Activated CD8-positive, alpha-beta memory T cell treated with anti-CD3 and anti-CD28 coated beads for 1 hour (primary cell): Measurements from ENCODE around the gene COL23A1.

Source experiments
- DNase-seq, 2 donors: peaks; one replicate each; pipeline ENCODE4 v3.0.0-alpha.2; 2020; ENCODE audit warnings: low read depth in 1 of 2; ENCODE audit errors: extremely low read depth in 1 of 2

COL23A1 gene

DNA sequence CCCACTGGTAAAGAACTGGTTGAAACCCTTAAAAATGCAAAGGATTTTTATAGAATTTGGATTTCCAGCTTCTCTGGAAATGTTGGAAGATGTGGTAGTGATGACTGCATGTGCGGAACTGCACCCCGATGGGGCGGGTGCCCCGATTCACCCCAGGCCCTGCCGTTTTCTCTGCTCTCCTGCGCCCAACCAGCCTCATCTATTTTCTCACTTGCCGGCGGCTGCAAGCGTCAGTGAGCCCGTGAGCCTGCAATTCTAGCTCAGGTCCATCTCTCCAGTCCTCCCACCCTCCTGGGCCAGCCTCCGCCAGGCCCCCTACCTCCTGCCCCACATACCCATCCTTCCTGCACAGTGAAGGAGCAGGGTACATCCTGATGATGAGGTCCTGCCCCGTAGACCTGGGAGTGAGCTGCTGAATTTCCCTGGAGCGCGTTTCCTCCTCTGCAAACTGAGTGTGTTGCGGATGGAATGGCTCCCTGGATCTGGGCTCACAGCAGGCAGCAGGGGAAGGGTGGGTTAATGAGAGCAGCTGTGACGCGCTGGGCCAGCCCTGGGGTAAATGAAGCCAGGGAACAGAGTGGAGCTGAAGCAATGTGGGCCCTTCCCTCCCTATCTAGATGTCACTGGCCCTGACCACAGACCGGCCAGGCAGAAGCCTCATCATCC lies 311.7 kb downstream of the COL23A1 start:
- DNase-seq = no peak

DNA sequence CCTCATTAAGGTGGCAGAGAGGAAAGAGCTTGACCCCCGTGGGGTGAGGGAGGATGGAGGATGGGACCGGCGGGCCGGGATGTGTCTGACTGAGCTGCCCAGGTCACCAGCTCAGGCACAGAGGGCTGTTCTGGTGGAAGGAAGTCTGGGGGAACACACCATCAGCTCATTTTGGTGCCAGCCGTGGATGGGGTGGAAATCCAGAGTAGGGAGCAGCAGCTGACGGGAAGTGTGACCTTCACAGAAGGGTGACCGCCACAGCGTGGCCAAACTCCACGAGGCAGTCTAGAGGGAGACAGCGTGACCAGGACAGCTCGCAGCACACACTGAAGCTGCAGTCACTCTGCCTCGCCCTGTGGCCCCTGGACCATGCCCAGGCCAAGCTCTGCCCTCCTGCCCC lies 312.3 kb downstream of the COL23A1 start:
- DNase-seq = no peak

DNA sequence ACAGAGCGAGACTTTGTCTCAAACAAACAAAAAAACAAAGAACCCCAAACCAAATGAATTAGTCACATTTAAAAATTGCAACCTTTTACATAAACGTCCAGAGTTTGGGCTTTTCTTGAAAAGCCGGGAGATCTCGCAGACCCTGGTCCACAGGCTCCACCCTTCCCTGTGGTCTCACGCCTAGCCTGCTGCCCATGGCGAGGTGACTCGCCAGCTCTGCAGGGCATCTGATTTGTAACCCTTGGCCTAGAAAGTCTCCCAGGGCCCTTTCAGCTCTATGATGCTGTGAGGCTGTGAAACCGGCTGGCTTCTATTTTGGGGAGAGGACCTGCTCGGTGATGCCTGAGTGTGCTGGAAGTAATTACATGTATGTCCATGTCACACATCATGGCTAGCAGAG lies 312.8 kb downstream of the COL23A1 start:
- DNase-seq = no peak

DNA sequence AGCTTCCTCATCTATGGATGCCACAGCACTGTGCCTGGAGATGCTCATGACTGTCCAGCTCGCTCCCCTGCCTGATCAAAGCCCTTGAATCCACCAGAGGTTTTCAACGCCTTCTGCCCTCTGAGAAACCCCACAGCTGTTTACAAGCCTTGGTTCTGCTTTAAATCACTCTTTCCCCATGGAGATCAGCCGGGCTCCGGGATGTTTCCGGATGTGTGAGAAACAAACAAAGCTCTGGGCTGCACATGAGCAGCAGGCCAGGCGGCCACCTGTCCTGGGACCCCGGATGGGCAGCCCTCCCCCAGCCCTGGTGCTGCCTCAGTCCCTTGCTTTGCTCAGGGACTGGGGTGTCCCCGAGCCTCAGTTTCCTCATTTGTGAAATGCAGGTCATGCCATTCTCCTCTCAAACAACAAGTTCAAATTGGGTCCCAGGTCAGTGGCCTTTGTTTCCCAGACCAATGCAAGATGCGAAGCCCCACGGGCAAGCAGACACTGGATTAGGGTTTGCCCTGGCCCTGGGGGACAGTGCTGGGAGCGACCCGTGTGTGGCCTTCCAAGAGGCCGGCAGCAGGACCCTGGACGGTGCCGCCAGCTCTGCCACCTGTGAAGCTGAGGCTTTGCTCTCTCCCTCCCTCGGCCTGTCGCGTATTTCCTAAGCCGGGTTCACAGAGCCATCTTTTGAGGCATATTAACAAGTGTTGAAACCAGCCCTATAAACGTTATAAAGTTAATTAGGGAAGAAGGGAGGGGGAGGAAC lies 315.2 kb downstream of the COL23A1 start:
- no peak for DNase-seq

DNA sequence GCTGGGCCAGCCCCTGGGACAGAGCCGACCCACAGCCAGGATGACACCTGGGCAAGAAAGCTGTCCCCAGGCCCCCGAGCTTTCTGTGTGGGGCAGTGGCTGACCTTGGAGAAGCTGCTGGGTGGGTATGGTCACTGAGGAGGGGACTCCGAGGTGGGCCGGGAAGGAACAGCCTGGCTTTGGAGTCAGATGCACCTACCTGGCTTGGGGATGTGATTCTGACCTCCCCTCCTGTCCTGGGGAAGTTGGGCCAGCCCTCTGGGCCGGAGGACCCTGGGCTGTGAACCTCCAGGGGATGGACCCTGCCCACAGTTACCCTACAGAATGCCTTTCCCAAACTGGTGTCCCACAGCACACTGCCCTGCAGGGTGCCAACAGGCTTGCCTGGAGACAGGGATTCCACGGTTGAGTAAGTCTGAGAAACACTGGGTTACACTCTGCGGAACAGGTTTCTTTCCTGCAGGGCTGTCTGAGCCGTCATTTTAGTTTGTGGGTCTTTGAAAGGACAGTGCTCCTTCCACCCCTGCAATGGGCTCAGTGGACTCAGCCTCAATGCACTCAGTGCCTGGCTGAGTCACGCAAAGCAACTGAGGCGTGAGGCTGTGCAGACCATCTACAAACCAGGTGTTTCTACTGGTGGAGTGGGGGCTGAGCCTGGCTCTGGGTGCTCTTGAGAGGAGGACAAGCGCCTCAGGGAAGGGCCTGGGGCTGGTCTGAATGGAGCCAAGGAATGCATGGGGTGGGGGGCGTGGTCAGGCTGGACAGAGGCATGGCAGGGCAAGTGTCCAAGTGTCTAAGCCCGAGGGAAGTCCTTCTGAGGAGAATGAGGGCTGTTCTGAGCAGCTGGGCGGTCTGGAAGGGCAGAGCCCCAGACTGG lies 316.3 kb downstream of the COL23A1 start:
- no peak for DNase-seq

DNA sequence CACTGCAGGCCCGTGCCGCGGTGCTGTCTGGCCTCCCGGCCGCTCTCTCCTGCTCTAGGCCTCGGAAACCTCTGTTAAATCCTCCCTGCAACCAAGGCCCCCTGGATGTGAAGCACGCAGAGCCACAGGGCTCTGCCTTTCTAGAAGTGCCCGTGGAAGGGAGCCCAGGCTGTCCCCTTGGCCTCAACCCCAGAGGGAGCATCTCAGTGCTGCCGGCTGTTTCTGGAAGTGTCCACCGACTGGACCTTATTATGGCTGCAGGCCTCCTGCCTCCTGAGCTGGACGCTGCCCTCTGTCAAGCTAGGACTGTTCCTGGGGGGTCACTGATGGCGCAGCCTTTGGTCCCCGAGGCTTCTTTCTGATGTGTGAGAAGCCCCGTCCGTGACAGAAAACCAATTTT lies 317.2 kb downstream of the COL23A1 start:
- DNase-seq = no peak

DNA sequence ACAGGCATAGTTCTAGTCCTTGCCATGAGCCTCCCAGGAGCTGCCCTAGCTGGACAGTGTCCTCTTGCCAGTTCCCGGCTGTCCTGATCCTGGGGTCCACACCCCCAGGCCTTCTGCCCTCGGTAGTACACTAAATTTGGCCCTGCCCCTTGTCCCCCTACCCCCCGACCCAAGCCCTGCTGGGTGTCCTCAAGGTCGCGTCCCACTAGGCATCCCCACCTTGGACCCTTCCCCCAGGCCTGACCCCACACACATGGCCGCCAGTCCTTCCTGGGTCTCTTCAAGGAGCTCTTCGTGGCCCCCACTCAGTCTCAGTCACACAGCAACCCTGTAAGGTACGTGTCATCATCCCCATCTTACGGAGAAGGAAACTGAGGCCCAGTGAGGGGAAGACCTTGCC lies 317.6 kb downstream of the COL23A1 start:
- DNase-seq = no peak

DNA sequence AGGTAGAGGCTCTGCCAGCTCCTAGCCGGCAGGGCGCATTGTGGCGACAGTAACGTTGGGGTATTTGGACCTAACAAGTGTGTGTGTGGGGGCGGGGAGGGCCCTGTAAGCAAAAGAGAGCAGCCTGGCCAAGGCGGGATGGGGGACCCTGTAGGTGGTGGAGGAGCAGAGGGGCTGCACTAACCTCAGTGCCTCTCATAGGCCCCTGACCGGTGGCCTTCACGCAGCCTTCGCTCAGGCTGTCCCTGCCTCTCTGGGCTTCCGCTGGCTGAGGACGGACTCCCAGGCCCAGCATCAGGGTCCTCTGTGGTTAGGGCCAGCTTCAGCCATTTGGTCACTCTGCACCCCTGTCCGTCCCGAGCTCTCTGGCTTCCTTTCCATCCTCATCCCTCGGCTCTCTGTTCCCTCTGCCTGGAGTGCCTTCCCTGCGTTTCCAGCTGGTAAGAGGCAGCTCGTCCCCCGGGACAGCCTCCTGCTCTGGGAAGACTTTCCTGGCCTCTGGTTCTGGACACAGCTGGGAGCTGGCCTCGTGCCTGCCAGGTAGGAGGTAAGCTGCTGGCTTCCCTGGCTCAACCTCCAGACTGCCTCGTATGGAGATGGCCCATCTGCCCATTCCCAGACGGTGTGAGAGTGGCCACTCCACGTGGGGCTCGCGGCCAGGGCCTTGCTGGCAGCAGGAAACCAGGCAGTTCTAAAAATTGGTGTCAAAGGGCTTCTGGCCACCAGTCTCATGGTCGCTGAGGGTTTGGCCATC lies 318.3 kb downstream of the COL23A1 start:
- DNase-seq = no peak

DNA sequence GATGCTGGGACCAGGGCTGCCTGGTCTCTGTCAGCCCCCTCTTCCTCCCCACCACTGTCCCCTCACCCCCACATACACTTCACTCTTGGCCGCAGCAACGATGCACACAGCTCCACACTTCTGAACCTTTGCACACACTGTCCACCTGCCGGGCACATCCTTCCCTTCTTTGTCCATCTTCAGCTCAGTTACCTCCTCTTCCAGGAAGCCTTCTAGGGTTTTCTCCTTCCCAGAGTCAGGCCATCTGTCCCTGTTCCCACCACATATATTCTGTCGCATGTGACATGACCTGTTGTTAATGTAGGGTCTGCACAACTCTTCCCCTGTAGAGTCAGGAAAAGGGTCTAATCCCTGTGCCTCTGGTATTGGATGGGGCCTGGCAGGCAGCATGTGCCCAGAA lies 319.0 kb downstream of the COL23A1 start:
- DNase-seq = no peak

DNA sequence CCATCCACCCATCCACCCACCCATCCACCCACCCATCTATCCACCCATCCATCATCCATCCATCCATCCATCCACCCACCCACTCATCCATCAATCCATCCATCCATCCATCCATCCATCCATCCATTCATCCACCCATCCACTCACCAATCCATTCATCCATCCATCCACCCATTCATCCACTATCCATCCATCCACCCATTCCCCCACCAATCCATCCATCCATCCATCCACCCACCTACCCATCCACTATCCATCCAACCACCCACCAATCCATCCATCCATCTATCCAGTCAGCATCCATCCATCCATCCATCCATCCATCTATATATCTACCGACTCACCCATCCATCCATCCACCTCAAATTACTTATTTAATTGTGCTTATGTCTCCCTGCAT lies 320.7 kb downstream of the COL23A1 start:
- no peak for DNase-seq

DNA sequence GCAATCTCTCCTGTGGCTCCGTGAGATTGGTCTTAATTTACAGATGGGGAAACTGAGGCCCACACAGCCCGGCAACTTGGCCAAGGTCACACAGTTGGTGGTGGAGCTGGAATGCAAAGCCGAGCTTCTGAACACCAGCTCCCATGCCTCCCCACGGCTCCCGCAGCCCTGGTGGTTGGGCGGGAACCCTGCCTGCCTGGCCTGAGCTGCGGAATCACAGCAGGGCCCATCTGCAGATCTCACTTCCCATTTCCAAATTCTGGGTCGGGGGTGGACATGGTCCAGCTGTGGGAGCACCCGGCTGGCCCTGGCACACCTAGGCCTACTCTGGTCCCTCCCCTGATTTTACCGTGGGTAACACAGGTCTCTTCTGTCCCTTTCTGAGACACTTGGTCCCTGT lies 322.3 kb downstream of the COL23A1 start:
- no peak for DNase-seq

DNA sequence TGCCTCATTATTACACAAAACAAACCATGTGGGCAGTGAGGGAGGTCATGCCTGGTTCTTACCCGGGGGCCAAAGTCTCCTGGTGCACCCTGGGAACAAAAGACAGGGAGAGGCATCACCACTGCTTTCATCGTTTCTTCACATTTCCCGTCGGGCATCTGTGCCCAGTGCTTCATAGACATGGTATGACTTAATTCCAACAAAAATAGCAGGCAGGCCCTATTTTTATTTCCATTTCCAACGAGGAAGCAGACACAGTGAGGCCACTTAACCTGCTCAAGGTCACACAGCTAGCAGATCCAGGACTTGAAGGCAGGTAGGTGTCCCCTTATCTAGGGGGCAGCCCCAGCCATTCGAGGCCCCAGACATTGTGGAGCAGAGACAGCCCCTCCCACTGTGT lies 322.9 kb downstream of the COL23A1 start:
- no peak for DNase-seq

DNA sequence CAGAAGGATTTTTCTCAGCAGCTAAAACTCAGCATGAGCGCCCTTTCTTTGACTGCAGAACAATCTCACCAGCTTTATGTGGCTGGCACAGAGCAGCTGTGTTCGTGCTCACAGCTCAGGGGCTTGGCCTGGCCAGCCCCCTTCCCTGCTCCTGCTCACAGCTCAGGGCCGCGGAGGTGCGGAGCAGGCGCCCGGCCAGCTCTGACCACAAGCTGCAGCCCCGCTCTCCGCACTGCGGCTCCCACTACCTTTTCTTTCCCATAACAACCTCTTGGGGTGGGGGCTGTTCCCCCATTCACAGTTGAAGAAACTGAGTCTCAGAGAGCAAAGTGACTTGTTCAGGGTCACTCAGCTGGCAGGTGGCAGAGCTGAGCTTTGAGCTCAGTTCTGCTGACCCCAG lies 323.6 kb downstream of the COL23A1 start:
- DNase-seq = no peak

DNA sequence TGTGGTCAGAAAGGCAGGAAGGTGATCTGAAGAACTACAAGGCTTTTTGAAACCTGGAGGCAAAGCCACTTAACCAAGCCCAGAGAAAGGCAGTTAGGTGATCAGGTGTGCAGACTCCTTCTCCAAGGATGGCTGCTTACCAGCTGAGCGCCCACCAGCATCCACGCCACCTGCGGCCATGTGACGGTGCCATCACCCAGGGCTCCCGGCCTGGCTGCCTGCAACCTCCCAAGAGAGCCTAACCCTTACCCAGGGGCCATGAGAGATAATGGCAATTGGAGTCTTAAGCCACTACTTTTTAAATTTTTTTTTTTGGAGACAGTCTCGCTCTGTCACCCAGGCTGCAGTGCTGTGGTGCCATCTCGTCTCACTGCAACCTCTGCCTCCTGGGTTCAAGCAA lies 324.4 kb downstream of the COL23A1 start:
- no peak for DNase-seq

DNA sequence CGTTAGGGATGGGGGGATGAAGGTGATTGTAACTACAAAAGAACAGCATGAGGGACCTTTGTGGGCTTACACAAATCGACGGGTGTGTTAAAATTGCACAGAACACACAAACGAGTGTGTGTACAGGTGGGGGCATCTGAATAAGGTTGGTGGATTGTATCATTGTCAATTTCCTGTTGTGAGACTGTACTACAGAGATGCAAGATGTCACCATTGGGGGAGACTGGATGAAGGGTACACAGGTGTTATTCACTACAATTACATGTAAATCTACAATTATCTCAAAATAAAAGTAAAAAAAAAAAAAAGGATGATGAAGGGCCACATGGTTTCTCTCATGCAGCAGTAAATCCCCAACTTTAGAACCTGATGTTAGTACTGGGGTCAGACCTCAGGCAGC lies 326.1 kb downstream of the COL23A1 start:
- DNase-seq = no peak

DNA sequence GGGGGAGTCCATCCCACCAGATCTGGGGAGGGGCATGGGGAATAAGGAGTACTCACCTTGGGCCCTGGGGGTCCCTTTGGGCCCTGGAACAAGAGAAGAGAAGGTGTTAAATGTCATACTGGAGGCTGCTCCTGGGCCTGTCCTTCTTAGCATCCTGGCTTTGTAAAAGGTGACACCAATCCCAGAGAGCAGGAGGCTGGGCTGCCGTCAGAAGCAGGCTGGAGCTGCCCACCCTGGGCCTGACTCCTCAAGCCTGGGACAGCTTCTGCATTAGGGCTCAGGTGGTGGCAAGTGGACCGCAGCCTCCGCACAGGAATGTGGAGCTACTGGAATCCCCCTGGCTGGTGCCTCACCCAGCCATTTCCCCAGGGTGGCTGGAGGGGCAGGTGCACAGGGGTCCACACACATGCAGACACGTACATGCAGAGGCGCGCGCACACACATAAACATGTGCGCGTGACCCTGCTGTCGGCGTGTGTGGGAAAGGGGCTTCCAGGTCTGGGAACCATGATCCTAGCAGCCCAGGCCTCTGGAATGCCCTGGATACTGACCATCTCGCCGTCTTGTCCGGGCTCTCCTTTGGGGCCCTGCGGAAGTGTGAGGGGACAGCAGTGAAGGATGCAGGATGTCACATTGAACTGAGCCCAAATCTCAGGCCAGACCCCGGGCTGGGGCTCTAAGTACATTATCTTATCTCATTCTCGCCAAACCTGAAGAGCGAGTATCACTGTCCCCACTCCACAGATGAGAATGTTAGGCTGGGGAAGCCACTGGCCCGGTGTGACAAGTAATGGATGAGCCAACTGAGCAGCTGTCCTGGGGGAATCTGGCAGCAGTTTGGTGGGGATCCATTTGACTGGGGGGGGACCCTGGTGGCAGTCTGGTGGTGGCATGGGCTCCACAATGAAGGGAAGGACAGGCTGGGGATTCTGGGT lies 328.3 kb downstream of the COL23A1 start:
- no peak for DNase-seq

DNA sequence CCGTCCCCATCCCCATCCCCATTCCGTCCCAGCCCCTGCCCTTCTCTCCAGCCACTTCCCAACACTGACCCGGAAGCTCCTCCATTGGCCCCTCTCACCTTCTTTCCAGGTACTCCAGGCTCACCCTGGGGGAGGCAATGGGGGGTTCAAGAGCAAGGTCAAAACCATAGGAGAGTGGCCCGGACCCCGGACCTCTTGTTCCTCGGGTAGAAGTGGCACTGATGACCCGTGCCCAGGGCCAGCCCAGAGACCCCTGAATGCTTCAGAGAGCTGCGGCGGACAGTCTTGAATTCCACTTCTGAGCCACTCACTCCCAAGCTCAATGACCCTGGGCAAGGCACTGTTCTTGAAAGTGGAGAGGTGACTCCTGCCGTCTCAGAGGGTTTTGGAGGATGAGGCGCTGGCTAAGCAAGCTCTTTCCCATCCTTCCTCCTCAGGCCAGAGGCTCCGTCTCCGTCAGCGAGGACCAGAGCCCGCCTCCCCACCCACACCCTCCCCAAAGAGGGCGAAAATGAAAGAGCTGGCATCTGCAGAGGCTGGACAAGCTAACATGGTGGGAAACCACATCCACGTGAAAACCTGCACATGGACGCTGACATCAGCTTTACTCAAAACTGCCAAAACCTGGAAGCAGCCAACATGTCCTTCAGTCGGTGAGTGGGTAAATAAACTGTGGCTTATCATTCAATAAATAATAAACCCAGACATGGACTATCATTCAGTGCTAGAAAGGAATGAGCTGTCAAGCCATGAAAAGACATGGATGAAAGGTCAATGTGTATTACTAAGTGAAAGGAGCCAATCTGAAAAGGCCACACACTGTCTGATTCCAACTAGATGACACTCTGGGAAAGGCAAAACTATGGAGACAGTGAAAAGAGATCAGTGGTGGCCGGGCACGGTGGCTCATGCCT lies 330.3 kb downstream of the COL23A1 start:
- DNase-seq = no peak

DNA sequence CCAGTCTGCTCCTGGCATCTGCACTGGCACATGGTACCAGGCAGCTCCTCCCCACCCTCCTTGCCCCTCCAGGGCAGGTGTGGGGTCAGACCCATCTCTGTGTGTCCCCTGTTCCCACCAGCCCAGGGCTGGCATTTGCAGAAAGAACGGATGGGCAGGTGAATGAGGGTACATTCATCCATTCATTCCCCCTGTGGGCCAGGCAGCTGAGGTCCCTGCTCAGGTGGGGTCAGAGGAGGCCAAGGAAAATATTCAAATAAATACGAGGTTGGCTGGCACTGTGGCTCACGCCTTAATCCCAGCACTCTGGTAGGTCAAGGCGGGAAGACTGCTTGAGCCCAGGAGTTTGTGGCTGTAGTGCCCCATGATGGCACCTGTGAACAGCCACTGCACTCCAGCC lies 332.5 kb downstream of the COL23A1 start:
- no peak for DNase-seq

DNA sequence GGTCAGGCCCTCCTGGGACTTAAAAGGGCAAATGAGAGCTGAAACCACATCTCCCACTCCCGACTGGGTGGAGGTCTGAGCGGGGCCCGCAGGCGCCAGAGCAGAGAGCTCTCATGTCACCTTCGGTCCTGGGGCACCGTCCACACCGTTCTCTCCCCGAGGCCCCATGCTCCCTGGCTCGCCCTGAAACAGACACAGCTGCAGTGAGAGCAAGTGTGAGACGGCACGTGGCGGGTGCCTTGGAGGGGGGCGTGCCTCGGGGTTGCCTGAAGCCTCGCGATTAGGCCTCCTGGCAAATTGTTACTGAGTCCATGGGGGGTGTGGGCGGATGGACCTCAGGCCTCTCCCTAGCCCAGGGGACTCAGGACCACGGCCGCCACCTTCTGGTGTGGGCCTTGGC lies 333.4 kb downstream of the COL23A1 start:
- DNase-seq = no peak
